ENCODE measurements around the gene IFNB1. TPM values are rescaled to one million over a fixed set of nuclear protein-coding genes. Genes with fewer than 3 reads are reported as not detected.

The IFNB1 gene
- total RNA-seq, 1 donor from 2014 or later, result not detected

GRCh38 chr9:21080793-21081192 lies 3.1 kb upstream of the IFNB1 start:
- DNase-seq (no peak), ATAC-seq (ENCODE audit: poor library complexity) (no peak)
- intact Hi-C loops (cut with DNase I), result no loop called here

GRCh38 chr9:21078702-21079101 lies 960 bp upstream of the IFNB1 start:
- intact Hi-C loops (cut with DNase I), result no loop called here
- DNase-seq, result no peak
- no peak for ATAC-seq (ENCODE audit: poor library complexity)

- ATAC-seq (ENCODE audit: poor library complexity), result no peak
- intact Hi-C loops (cut with DNase I), result no loop called here
- no peak for DNase-seq
These were observed 2.3 kb downstream of the IFNB1 start for GRCh38 chr9:21075484-21075883.

GRCh38 chr9:21070906-21071305 lies 6.8 kb downstream of the IFNB1 start:
- DNase-seq, result no peak
- intact Hi-C loops (cut with DNase I), result no loop called here

GRCh38 chr9:21070171-21070571 lies 7.6 kb downstream of the IFNB1 start:
- ATAC-seq (ENCODE audit: poor library complexity) (peak; percentile 97), DNase-seq (peak; percentile 41)
- intact Hi-C loops (cut with DNase I), result no loop called here

More at GRCh38 chr9:21070906-21071305, 6.8 kb downstream of the IFNB1 start:
- no peak for ATAC-seq (ENCODE audit: poor library complexity)

GRCh38 chr9:21060919-21061561 lies 16.7 kb downstream of the IFNB1 start:
- no peak for ATAC-seq (ENCODE audit: poor library complexity)
- DNase-seq, result no peak
- intact Hi-C loops (cut with DNase I), result no loop called here

- ATAC-seq (ENCODE audit: poor library complexity) (no peak), DNase-seq (no peak)
- intact Hi-C loops (cut with DNase I), result no loop called here
These were observed 20.8 kb downstream of the IFNB1 start for GRCh38 chr9:21056931-21057330.

- no peak for DNase-seq
These were observed 23.9 kb downstream of the IFNB1 start for GRCh38 chr9:21053851-21054250.

GRCh38 chr9:21047281-21047691 lies 30.5 kb downstream of the IFNB1 start:
- intact Hi-C loops (cut with DNase I), result no loop called here
- no peak for ATAC-seq (ENCODE audit: poor library complexity)
- DNase-seq, result no peak

More at GRCh38 chr9:21053851-21054250, 23.9 kb downstream of the IFNB1 start:
- ATAC-seq (ENCODE audit: poor library complexity), result no peak
- intact Hi-C loops (cut with DNase I), result no loop called here

GRCh38 chr9:21043841-21044240 lies 33.9 kb downstream of the IFNB1 start:
- intact Hi-C loops (cut with DNase I), result no loop called here
- ATAC-seq (ENCODE audit: poor library complexity) (no peak), DNase-seq (no peak)

- DNase-seq (no peak), ATAC-seq (ENCODE audit: poor library complexity) (no peak)
- intact Hi-C loops (cut with DNase I), result no loop called here
These were observed 35.3 kb downstream of the IFNB1 start for GRCh38 chr9:21042466-21042865.

GRCh38 chr9:21039302-21039701 lies 38.4 kb downstream of the IFNB1 start:
- intact Hi-C loops (cut with DNase I), result no loop called here
- ATAC-seq (ENCODE audit: poor library complexity), result no peak

GRCh38 chr9:21037278-21037677 lies 40.5 kb downstream of the IFNB1 start:
- ATAC-seq (ENCODE audit: poor library complexity) (no peak), DNase-seq (no peak)
- intact Hi-C loops (cut with DNase I), result no loop called here

More at GRCh38 chr9:21039302-21039701, 38.4 kb downstream of the IFNB1 start:
- no peak for DNase-seq

- DNase-seq (no peak), ATAC-seq (ENCODE audit: poor library complexity) (no peak)
- intact Hi-C loops (cut with DNase I), result no loop called here
These were observed 45.9 kb downstream of the IFNB1 start for GRCh38 chr9:21031808-21032183.

- ATAC-seq (ENCODE audit: poor library complexity) (peak; percentile 95), DNase-seq (peak; percentile 75)
- intact Hi-C loops (cut with DNase I), result no loop called here
These were observed 46.5 kb downstream of the IFNB1 start, which contains the start of gene HACD4 for GRCh38 chr9:21031091-21031807. Gene HACD4 (minus strand): TSS chr9:21031640. CDS start chr9:21031590, 50 bp downstream.

- intact Hi-C loops (cut with DNase I), result no loop called here
- peak; percentile 61 for ATAC-seq (ENCODE audit: poor library complexity)
- no peak for DNase-seq
These were observed 47.2 kb downstream of the IFNB1 start for GRCh38 chr9:21030389-21031035.

GRCh38 chr9:21029661-21030060 lies 48.1 kb downstream of the IFNB1 start:
- intact Hi-C loops (cut with DNase I), result no loop called here

GRCh38 chr9:21028466-21028865 lies 49.3 kb downstream of the IFNB1 start:
- DNase-seq (no peak), ATAC-seq (ENCODE audit: poor library complexity) (no peak)
- intact Hi-C loops (cut with DNase I), result no loop called here

More at GRCh38 chr9:21029661-21030060, 48.1 kb downstream of the IFNB1 start:
- no peak for ATAC-seq (ENCODE audit: poor library complexity)
- DNase-seq, result no peak

- no peak for ATAC-seq (ENCODE audit: poor library complexity)
- intact Hi-C loops (cut with DNase I), result no loop called here
- DNase-seq, result no peak
These were observed 50.4 kb downstream of the IFNB1 start for GRCh38 chr9:21027295-21027694.
